Heart left ventricle (tissue), 16 donors: ENCODE measurements around the gene MEAK7. TPM values are rescaled to one million over a fixed set of nuclear protein-coding genes. Genes with fewer than 3 reads are reported as not detected.
A peak's percentile ranks its signal among the peaks of the same experiment; 100 is the strongest.

Experiments used
- ATAC-seq, 4 donors: fragments of 200-7000 bp; cut with Tn5 transposase; one replicate each; pipeline ENCODE4 v1.9.1; 2020 to 2022; ENCODE audit warnings: moderate library complexity in 4 of 4, mild to moderate bottlenecking in 3 of 4, moderate number of reproducible peaks in 1 of 4
- DNase-seq, 5 donors: peaks; one replicate each; pipeline ENCODE4 v3.0.0-alpha.2; 2020
- H3K27ac ChIP-seq, 12 donors: fragments of 200-600 bp; sonication (generic) in 4 of 12; one replicate each; pipeline versions ENCODE4 v1.5.0 to v1.8.0; 2016 to 2022; ENCODE audit warnings: mild to moderate bottlenecking in 2 of 12
- H3K27me3 ChIP-seq, 9 donors: fragments of 200-600 bp; sonication (generic) in 2 of 9; one replicate each; pipeline versions ENCODE4 v1.5.1 to v1.8.0; 2016 to 2022; ENCODE audit warnings: mild to moderate bottlenecking in 3 of 9
- H3K36me3 ChIP-seq, 9 donors: fragments of 200-600 bp; sonication (generic) in 2 of 9; one replicate each; pipeline versions ENCODE4 v1.5.0 to v1.8.0; 2018 to 2022; ENCODE audit warnings: mild to moderate bottlenecking in 2 of 9
- H3K4me1 ChIP-seq, 12 donors: fragments of 200-600 bp; sonication (generic) in 4 of 12; one replicate each; pipeline versions ENCODE4 v1.5.0 to v1.8.0; 2016 to 2022; ENCODE audit warnings: mild to moderate bottlenecking in 3 of 12
- H3K4me3 ChIP-seq, 12 donors: fragments of 200-600 bp; sonication (generic) in 4 of 12; one replicate each; pipeline versions ENCODE4 v1.5.0 to v1.8.0; 2017 to 2022; ENCODE audit warnings: mild to moderate bottlenecking in 9 of 12, moderate library complexity in 4 of 12
- H3K9me3 ChIP-seq, 12 donors: fragments of 200-600 bp; sonication (generic) in 4 of 12; one replicate each; pipeline versions ENCODE4 v1.5.0 to v1.8.0; 2016 to 2022; ENCODE audit warnings: mild to moderate bottlenecking in 1 of 12
- CTCF ChIP-seq, 12 donors: fragments of 200-600 bp; sonication (generic) in 4 of 12; IDR thresholded peaks; one replicate each; pipeline versions ENCODE4 v1.5.0 to v1.8.0; 2018 to 2022; ENCODE audit warnings: antibody characterized with exemption in 12 of 12, mild to moderate bottlenecking in 5 of 12
- POLR2A ChIP-seq, 2 donors: fragments of 450-650 bp; IDR thresholded peaks; one replicate each; pipeline ENCODE4 v1.6.1; 2017; ENCODE audit warnings: antibody characterized with exemption in 2 of 2, mild to moderate bottlenecking in 2 of 2, moderate library complexity in 2 of 2
- WGBS, 4 donors: extraction: QIAGEN DNeasy Blood & Tissue Kit in 2 of 4; methylation state at CpG; one replicate each; pipeline versions ENCODE4 v1.1.5 to v1.1.7; 2013 to 2018; 5-methylcytosine and 5-hydroxymethylcytosine counted together
- intact Hi-C, 10 donors: fragments of 100-400 bp; cut with DNase I; formaldehyde crosslinking; loops; one replicate each; pipeline versions ENCODE4 v1.11.1 to v1.14.2; 2022
- polyA plus RNA-seq, 2 donors: library from polyadenylated mRNA; stranded (reverse); fragments of 200-250 nt; gene quantifications; one replicate each; pipeline ENCODE4 v1.2.3, GENCODE V29; 2013
- total RNA-seq, 9 donors: library from RNA; depleted of rRNA in 2 of 9; stranded (reverse); fragments of >200 nt in 2 of 9; fragmentation: NEBNext Ultra II Directional in 3 of 9; extraction: Animal tissue kit (Norgen Biotek cat#: 25700) in 3 of 9; gene quantifications; one replicate each; pipeline versions ENCODE4 v1.1.0 to v1.2.4, GENCODE V29; 2016 to 2023
- donor health status: ischemic (EF 13 %, LVEDD 7.1; RV severe dilation, severe dysfunction).
- donor health status: healthy with polysubstance abuse.
- donor health status: DM: no; HTN: yes; CAD: no.
- donor health status: DM: no; HTN: no; CAD: no.
- donor health status: ischemic (EF 25% LVEDD 6.9; RV normal size, moderate dysfunction).
- donor health status: ischemic (EF 25% LVEDD 5.7; RV mildly dilated, moderate dysfunction).
- donor health status: healthy.
- donor health status: DM: yes; HTN: yes; CAD: no.
- donor health status: ischemic (EF 35%, LVEDD 5.7; RV mildly dilated, moderate dysfunction).
- donor health status: nonischemic (EF 11% LVEDD 7.7; RV severe dilation, severe dysfunction).
- donor health status: DM: yes; HTN: yes; CAD: no.
- donor health status: PGD.
- donor health status: ischemic (EF 29% LVEDD 5.4; RV normal size, mild dysfunction).
- donor health status: nonischemic (EF 23%, LVEDD 6.1; RV moderate dilation, normal function).

Gene MEAK7
- total and polyA plus RNA-seq, 11 donors, result 2.2 to 13.2 (median 5.1) TPM

GRCh38 chr16:84513123-84513522 is 8.7 kb upstream of the MEAK7 start:
- Histone ChIP-seq H3K27ac (peak overlapping the region in 1 of 12 donors; percentile 87), H3K27me3 (no peaks in the 10 kb centered on the region), H3K36me3 (no peaks in the 10 kb centered on the region), H3K4me3 (no peak overlapping the region), H3K4me1 (peaks cover 0 to 39% (median 5%) of the 10 kb centered on the region in 12 donors), H3K9me3 (no peaks in the 10 kb centered on the region)
- 91 to 96% (median 93%) methylated on average over 10 of the region's 10 CpGs for WGBS, 4 donors
- TF ChIP-seq POLR2A (IDR thresholded peaks at IDR 0.05) (no peak), CTCF (IDR thresholded peaks at IDR 0.05) (no peak)
- intact Hi-C loops, result loop anchor here (2.0 to 10.0 kb wide), 4 partner anchors 110 to 462 kb away; no protein-coding TSS in a partner anchor
- ATAC-seq (no peak), DNase-seq (no peak)

- Histone ChIP-seq H3K9me3 (no peaks in the 10 kb centered on the region), H3K27ac (no peak overlapping the region), H3K4me1 (peaks cover 0 to 39% (median 5%) of the 10 kb centered on the region in 12 donors), H3K36me3 (no peaks in the 10 kb centered on the region), H3K27me3 (no peaks in the 10 kb centered on the region), H3K4me3 (no peak overlapping the region)
- intact Hi-C loops, result loop anchor here (1.0 to 10.0 kb wide), 8 partner anchors 108 to 463 kb away; no protein-coding TSS in a partner anchor
- DNase-seq (peak in 1 of 5 donors; percentile 40), ATAC-seq (no peak)
- TF ChIP-seq CTCF (IDR thresholded peaks at IDR 0.05) (no peak), POLR2A (IDR thresholded peaks at IDR 0.05) (no peak)
- 72 to 73% (median 73%) methylated on average over 13 of the region's 13 CpGs for WGBS, 4 donors
Measured at GRCh38 chr16:84511831-84512230, 7.4 kb upstream of the MEAK7 start.

GRCh38 chr16:84511180-84511800 is 6.8 kb upstream of the MEAK7 start:
- Histone ChIP-seq H3K27ac (no peak overlapping the region), H3K4me3 (no peak overlapping the region)
- peak; percentile 74 to 90 (median 82) for DNase-seq

More at GRCh38 chr16:84511180-84511800, 6.8 kb upstream of the MEAK7 start:
- Histone ChIP-seq H3K9me3 (no peaks in the 10 kb centered on the region), H3K4me1 (peaks cover 0 to 42% (median 5%) of the 10 kb centered on the region in 12 donors), H3K36me3 (no peaks in the 10 kb centered on the region), H3K27me3 (no peaks in the 10 kb centered on the region)
- TF ChIP-seq POLR2A (IDR thresholded peaks at IDR 0.05) (peak in 1 of 2 donors; percentile 15), CTCF (IDR thresholded peaks at IDR 0.05) (peak; percentile 94 to 99 (median 98))
- peak; percentile 62 to 87 (median 82) for ATAC-seq
- WGBS, 4 donors, result 8 to 10% (median 9%) methylated on average over 20 to 21 of the region's 21 CpGs
- intact Hi-C loops, result loop anchor here (1.0 to 10.0 kb wide), 8 partner anchors 109 to 464 kb away; no protein-coding TSS in a partner anchor
